ENCODE results near the gene ST8SIA5. TPM values are rescaled to one million over a fixed set of nuclear protein-coding genes. Genes with fewer than 3 reads are reported as not detected.

Gene ST8SIA5
- total and polyA plus RNA-seq, 2 of the 13 experiments (the other 11 are each of a cell fraction or from before 2014, with no cell fraction given), result 0.07 to 0.20 TPM

DNA sequence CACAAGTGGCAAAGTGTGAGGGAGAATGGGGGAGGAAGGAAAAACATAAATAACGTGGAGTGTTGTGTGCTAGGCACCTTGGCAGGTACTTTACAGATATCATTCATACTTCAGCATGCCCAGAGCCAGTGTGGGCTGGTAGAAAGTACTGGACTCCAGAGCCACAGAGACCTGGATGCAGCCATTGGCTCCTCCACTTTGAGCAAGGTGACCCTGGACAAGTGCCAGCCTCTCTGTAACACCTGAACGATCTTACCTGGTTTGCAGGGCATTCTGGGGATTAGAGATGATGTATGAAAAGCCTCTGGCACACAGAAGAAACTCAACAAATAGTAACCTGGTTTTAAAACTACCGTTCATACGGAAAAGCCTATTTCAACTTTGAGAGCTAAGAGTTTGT lies 106.2 kb downstream of the ST8SIA5 start (continued):
- no peak for TF ChIP-seq SMAD9 (CRISPR knock-in tag; IDR thresholded peaks at IDR 0.05)
- TF ChIP-seq FIP1L1 (IDR thresholded peaks at IDR 0.05; ENCODE audit: borderline replicate concordance, insufficient read depth, low read depth, low read length), result no peak
- no peak for TF ChIP-seq ZNF550 (CRISPR knock-in tag; IDR thresholded peaks at IDR 0.05; ENCODE audit: borderline replicate concordance)
- TF ChIP-seq CC2D1A (CRISPR knock-in tag; IDR thresholded peaks at IDR 0.05), result no peak
- TF ChIP-seq GABPB1 (CRISPR knock-in tag; IDR thresholded peaks at IDR 0.05), result no peak
- no peak for TF ChIP-seq KAT8 (CRISPR knock-in tag; IDR thresholded peaks at IDR 0.05)

DNA sequence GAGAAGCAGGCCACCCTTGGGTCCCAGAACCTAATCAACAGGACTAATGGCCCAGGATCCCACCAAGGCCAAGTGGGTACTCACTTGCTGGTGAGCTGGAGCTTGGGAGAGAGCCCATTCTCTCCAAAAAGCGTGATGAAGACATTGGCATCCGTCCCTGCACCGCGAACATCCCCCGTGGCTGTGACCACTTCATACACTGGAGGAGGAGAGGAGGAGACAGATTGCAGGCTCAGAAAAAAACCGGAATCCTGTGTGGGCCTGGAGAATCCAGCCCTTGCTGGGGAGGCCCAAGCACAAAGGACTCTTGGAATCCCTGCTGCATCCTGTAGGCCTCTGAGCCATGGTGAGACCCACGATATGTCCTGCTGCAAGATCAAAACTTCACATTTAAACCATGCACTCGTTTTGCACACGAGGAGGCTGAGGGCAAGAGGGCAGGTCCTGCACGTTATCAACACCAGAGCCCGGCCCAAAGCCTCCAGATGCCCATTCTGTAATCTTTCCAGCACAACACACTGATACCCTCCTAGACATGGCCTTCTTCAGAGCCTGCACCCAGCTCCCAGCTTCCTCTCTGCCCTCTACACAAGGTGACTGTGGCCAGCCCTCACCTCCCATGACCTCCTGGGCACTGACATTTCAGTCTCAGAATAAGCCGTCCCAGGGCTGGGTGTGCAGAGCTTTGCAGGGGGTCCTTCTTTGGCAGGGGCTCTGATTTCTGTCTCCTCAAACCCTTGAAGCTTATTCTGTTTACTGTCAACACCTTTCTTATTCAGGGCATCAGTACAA lies 107.6 kb downstream of the ST8SIA5 start:
- Histone ChIP-seq H3K27ac (ENCODE audit: extremely low read length, insufficient read depth, low read length) (no peak overlapping the region), H3K9me3 (ENCODE audit: low read length) (no peaks in the 10 kb centered on the region), H3K36me3 (replicated peaks in 1 of 2; ENCODE audit: control insufficient read depth in 1 of 2, insufficient read depth in 2 of 2, low read length in 2 of 2) (no peaks in the 10 kb centered on the region), H3K4me2 (ENCODE audit: low read depth, low read length) (no peak overlapping the region), H4K20me1 (ENCODE audit: insufficient read depth, low read length) (no peaks in the 10 kb centered on the region), H3K79me2 (ENCODE audit: insufficient read depth, low read length) (no peaks in the 10 kb centered on the region), H3K4me3 (replicated peaks in 1 of 3; ENCODE audit: insufficient read depth in 1 of 3, low read depth in 2 of 3, low read length in 3 of 3) (no peak overlapping the region), H3K4me1 (ENCODE audit: insufficient read depth, low read length) (no peaks in the 10 kb centered on the region), H3K9ac (ENCODE audit: insufficient read depth, low read depth, low read length) (no peak overlapping the region), H2AFZ (ENCODE audit: low read length) (no peak overlapping the region), H3K27me3 (ENCODE audit: control insufficient read depth in 1 of 2, insufficient read depth in 2 of 2, low read length in 2 of 2) (peaks cover 0 to 39% of the 10 kb centered on the region in 2 experiments; a peak in 3 of 5 replicates)
- in situ Hi-C loops (cut with HindIII; ENCODE audit: extremely low pct_ligation_motif_present, low pct_unique_long_range_greater_than_20kb) (no loop called here), intact Hi-C loops (cut with micrococcal nuclease; ENCODE audit: unreplicated experiment) (no loop called here)
- CTCF ChIA-PET (ENCODE audit: low intra/inter-chr PET ratio, low total read pairs), result no interaction called here
- BruUV-seq (replicated peaks), result no TSS peak
- DNase-seq (ENCODE audit: low spot score) (no peak), FAIRE-seq (no peak), ATAC-seq (no peak)
- POLR2A ChIA-PET, result no interaction called here
- WGBS (ENCODE audit: low lambda C conversion rate), result 0% methylated on average over 8 of the region's 12 CpGs
- TF ChIP-seq SRSF4 (IDR thresholded peaks at IDR 0.05; ENCODE audit: low read depth, low read length, poor library complexity, severe bottlenecking) (no peak), ZNF224 (CRISPR knock-in tag; IDR thresholded peaks at IDR 0.05) (no peak), SNRNP70 (IDR thresholded peaks at IDR 0.05; ENCODE audit: low read depth, low read length) (no peak), PHB2 (IDR thresholded peaks at IDR 0.05; ENCODE audit: partially characterized antibody) (no peak), CHCHD3 (CRISPR knock-in tag; IDR thresholded peaks at IDR 0.05) (no peak), TMF1 (CRISPR knock-in tag; IDR thresholded peaks at IDR 0.05; ENCODE audit: low read depth) (no peak), U2AF1 (optimal IDR thresholded peaks at IDR 0.05; ENCODE audit: low read depth, low read length) (no peak), SRSF9 (IDR thresholded peaks at IDR 0.05; ENCODE audit: borderline replicate concordance, insufficient read depth, low read depth, low read length, poor library complexity, severe bottlenecking) (no peak), ATM (IDR thresholded peaks at IDR 0.05; ENCODE audit: borderline replicate concordance) (no peak), ZNF451 (CRISPR knock-in tag; IDR thresholded peaks at IDR 0.05) (no peak), ZFYVE20 (CRISPR knock-in tag; IDR thresholded peaks at IDR 0.05; ENCODE audit: borderline replicate concordance, low read depth) (no peak), IRF2 (CRISPR knock-in tag; IDR thresholded peaks at IDR 0.05) (no peak), RXRB (CRISPR knock-in tag; IDR thresholded peaks at IDR 0.05; ENCODE audit: borderline replicate concordance) (no peak)
